ENCODE results near the gene LHFPL3.
"Not testable (repeated sequence)": the region's sequence is repeated elsewhere in the genome, so short reads cannot be mapped to it uniquely, and the experiment has no call there.

LHFPL3 gene

GRCh38 chr7:104902183-104902582 lies 573.8 kb downstream of the LHFPL3 start:
- DNase-seq, result no peak

DNA sequence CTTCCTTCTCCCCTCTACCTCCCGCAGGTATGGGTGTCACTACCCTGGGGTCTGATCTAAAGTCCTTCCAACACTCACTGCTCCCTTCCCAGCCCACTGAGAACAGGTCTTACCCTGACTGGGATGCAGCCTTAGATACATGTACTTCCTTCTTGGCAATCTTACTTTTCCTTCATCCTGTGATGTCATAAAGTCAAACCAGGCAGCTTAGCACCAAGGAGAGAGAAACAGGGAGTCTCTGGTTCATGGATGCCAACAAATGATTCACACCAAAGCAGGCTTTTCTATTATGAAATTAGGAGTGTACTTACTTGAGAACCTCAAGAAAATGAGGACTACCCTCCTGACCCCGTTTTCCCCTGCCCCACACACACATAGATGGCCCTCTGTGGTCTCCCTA lies 574.6 kb downstream of the LHFPL3 start:
- no peak for DNase-seq

GRCh38 chr7:104903846-104904245 lies 575.4 kb downstream of the LHFPL3 start:
- DNase-seq, result no peak

GRCh38 chr7:104906032-104906431 lies 577.6 kb downstream of the LHFPL3 start:
- DNase-seq, result no peak

DNA sequence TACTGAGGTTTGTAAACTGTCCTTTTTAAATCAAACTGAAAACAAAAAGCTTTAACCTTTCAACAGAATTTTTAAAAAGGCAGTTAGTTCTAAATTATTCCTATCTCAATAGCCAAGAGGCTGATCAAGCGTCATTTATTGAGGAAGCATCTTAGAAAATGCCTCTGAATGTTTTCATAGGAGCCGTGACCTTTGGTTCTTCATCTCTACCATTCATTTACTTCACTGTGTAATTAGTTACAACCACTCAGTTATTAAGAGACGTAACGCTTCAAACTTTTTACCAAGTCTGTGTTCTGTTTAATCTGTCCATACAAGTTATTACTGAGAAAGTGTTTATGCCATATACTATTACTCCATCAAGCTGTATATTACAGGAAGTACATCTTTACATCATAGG lies 578.2 kb downstream of the LHFPL3 start:
- no peak for DNase-seq

DNA sequence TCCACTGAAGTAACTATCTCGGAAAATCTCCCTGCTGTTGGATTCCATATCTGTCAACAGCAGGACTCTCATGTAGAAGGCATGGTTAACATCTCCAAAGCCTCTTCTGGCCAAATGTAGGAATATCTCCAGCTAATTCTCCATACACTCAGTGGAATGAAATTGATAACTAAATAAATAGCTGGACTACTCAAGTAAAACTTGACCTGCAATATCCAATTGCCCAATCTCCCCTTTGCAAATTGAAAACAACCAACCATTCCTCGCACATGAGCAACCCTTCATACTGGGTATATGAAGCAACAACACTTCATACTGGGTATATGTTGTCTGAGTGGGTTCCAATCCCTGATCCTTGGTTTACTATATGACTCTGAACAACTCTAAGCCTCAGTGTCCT lies 580.2 kb downstream of the LHFPL3 start:
- no peak for DNase-seq

DNA sequence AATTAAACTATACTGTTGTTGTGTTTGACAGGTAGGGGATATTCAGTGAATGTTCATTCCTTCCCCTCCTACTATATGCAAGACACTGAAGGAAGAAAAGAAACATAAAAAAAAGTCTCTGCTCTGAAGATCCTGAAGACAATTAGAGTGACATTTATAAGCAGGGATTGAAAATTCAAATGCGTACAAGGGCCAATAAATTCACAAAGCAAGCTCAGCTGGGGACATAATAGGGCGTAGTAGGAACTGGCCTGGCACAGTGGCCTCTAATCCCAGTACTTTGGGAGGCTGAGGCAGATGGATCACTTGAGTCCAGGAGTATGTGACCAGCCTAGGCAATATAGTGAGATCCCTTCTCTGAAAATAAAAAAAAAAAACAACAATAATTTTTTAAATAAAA lies 580.7 kb downstream of the LHFPL3 start:
- DNase-seq, result no peak

- no peak for DNase-seq
These were observed 586.0 kb downstream of the LHFPL3 start for GRCh38 chr7:104914421-104914820.

DNA sequence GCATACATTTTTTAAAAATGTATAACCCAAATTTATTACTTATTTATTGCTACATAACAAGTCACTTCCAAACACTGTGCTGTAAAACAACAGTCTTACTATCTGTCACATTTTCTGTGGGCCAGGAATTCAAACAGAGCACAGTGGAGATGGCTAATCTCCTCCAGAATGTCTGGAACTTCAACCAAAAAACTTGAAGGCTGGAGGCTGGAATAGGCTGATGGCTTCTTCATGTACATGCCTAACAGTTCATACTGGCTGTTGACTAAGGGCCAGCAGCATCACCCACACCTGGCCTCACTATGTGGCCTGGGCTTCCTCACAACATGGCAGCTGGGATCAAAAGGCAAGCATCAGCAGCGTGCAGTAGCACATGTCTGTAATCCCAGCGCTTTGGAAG lies 593.2 kb downstream of the LHFPL3 start:
- no peak for DNase-seq

DNA sequence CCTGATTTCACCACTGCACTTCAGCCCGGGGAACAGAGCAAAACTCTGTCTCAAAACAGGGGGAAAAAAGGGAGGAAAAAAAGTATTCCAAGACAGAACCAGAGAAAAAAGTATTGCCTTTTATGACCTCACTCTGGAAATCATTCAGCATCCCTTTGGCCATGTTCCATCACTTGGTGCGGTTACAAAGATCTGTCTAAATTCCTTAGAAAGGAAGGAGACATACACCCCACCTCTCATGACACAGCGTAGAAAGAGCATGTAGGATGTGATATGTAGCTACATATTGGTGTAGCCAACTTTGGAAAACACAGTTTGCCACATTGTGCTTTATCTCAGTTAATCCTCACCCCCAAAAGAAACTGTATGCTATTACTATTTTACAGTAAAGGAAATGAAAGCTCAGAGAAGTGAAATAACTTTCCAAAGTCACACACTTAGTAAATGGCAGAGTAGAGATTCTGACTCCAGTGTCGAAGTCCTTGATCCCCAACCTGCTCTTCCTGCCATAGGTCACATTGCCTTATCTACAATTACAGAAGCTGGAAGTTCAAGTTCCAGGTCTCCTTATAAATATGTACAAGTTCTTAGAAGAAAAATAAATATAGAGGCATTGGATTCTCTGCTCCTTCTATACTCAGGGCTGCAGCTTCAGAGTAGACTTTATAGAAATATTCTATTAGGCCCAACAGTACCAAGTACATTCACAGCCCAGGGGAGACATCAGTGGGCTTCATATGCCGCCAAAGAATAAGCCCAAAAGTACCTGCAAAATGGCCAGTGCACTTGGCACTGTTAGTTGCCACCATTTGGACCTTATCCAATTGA lies 594.0 kb downstream of the LHFPL3 start:
- DNase-seq, result no peak

- DNase-seq, result peak; percentile 82
These were observed 594.6 kb downstream of the LHFPL3 start for GRCh38 chr7:104923010-104923421.

- DNase-seq, result not testable (repeated sequence)
These were observed 597.8 kb downstream of the LHFPL3 start for GRCh38 chr7:104926189-104926588.

DNA sequence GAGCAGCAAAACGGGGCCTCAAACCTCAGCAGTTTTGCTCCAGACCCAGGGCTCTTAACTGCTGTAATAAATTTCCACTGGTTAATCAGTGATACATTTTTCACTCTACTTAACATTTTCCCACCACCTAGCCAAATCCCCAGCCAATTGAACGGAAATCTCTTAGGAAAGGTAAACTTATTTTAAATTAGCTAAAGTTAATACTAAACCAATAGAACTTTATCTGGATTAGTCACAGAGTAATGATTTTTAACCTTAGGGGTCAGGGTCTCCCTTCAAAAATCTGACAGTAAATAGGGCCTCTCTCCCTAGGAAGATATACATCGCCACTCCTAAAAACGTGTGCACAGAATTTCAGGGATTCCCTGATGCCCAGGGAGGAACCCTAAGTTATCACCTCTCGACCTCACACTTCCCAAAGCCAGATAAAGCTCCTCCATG lies 598.2 kb downstream of the LHFPL3 start:
- no peak for DNase-seq

GRCh38 chr7:104927055-104927454 lies 598.7 kb downstream of the LHFPL3 start:
- no peak for DNase-seq

DNA sequence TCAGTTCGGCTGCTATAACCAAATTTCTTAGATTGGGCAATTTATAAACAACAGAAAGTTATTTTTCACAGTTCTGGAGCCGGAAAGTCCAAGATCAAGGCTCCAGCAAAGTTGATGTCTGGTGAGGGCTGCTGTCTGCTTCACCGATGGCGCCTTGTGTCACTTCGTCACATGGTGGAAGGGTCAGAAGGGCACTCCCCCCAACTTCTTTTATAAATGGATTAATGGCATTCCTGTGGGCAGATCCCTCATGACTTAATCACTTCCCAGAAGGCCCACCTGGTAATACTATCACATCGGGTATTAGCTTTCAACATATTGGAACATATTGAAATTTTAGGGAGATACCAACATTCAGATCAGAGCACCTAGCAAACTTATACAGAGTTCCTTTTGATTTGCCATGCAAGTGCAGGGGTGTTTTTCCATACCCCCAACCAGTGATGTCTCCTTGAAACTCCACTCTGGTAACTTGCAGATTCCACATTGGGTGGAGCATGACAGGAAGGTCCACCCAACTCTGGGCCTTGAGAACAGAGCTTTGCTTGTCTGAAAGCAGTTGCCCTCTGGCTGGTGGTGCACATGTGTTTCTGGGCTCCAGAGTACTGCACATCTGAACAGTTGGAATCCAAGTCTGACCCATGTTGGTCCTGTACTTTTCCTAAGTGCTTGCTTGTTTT lies 600.5 kb downstream of the LHFPL3 start:
- no peak for DNase-seq

DNA sequence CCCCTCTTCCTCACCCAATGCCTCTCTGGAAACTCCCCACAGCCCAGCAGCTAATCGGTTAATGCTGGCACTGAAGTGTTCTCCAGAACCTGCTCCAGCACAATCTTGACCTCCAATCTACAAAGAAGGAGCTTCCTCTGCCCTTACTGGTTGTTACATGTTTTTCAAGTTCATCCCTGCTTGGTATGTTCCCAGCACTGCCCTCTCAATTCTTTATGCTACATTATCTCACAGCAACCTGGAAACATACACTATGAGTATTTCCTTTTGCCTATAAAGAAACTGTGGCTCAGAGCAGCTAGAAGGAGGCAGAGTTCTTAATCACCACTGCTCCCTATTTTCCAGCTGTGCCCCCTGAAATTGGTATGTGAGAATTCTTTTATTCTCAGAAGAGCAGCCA lies 601.5 kb downstream of the LHFPL3 start:
- no peak for DNase-seq

DNA sequence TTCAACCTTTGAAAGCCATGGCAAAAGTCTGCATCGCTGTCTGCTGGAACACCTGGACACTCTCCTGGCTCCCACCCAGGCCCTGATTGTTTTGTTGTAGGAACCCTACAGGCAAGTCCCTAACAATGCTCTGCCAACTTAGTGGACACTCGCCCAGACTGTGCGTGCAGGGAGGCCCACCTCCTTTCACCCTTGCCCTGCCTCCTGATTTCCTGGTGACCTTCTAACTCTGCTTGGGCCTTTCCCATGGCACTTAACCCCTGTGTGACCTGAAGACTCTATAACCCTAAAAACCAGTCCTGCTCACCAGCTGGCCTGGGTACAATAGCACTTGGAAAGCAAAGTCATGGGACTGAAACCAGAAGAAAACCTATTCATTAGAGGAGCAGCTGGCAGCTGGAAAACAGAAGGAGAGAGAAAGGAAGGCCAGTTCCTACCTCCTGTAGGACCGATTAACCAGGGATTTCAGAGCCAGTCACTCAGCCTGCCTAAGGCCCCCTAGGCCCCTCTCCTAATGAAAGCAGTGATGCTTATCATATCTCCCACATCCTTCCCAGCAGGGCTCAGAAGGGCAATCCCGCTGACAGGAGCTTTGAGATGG lies 602.9 kb downstream of the LHFPL3 start:
- DNase-seq, result no peak

- no peak for DNase-seq
These were observed 604.6 kb downstream of the LHFPL3 start for GRCh38 chr7:104933022-104933421.

DNA sequence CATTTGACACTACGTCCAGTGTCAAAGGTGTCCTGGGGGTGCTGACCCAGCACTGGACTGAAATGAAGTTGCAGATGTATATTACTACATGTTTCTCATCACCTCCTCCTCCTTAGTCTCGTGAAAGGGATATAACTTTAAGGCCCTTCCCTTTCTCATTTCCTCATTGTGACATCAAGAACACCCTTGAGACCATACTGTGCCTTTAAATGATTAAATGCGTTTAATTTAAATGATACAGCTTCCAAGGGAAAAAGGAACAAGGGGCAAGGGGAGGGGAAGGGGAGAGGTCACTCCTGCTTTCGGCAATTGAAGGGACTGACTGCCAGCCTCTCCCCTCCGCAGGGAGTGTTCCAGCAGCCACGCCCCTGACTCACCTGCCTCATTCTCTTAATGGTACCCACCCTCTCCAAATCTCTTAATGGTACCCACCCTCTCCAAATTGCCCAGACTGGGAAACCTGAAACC lies 605.2 kb downstream of the LHFPL3 start:
- no peak for DNase-seq

DNA sequence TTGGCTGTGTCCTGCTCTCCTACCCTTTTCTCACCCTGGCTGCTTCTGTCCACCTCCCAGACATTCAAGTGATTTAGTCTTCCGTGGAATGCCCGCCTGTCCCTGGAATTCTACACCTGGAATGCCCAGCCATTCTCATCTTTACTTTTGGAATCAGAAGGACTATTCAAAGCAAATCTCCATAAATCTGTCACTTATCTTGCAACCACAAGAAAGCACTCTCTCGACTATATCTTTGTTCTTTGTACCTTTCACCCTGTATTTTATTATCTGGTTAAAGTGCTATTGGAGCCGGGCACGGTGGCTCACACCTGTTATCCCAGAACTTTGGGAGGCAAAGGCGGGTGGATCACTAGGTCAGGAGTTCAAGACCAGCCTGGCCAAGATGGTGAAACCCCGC lies 606.3 kb downstream of the LHFPL3 start:
- no peak for DNase-seq

DNA sequence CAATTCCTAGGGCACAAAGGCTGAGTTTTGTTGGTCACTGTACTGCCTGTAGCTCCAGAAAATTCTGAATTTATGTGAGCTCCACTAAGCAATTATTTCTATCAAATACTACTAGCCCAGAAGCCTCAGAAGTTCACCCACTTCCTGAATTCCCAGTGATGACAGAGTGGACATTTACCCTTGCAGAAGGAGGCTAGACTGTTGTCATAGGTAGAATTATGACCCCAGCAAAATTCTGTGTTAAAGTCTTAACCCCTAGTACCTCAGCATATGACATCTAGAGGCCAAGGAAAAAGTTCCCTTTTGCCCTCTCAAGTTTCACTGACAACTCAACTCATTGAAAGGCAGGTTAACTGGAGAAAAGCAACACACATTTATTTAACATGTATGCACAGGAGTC lies 606.9 kb downstream of the LHFPL3 start:
- DNase-seq, result no peak

DNA sequence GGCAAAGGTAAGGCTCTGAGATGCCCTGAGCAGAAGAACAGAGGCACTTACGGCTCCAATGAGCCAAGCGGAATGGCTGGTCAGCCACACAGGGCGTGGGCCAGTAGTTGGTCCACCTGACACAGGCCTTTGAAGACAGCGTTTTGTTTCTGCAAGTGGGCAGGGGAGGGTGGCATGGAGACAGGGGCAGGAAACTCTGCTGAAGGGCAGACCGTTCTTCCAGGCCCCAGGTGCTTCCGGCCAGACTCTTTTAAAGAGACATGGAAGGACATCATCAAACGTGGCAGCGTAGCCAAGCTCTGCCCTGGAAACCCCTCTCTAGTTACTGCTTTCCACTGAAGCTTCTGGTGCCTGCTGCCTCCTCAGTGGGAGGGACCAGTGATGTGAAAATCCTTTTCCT lies 608.1 kb downstream of the LHFPL3 start:
- no peak for DNase-seq

DNA sequence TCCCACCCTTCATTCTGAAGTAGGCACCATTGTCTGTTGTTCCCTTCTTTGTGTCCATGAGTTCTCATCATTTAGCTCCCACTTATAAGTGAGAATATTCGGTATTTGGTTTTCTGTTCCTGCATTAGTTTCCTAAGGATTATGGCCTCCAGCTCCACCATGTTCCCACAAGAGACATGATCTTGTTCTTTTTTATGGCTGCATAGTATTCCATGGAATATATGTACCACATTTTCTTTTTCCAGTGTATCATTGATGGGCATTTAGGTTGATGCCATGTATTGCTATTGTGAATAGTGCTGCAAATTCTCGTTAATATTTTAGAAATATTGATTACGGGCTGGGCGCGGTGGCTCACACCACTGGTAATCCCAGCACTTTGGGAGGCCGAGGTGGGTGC lies 609.1 kb downstream of the LHFPL3 start:
- not testable (repeated sequence) for DNase-seq

All from activated CD4-positive, alpha-beta T cell treated with anti-CD3 and anti-CD28 coated beads for 48 hours (primary cell).